ENCODE measurements around the gene FGGY.
"Not testable (repeated sequence)": the region's sequence is repeated elsewhere in the genome, so short reads cannot be mapped to it uniquely, and the experiment has no call there.

FGGY gene

DNA sequence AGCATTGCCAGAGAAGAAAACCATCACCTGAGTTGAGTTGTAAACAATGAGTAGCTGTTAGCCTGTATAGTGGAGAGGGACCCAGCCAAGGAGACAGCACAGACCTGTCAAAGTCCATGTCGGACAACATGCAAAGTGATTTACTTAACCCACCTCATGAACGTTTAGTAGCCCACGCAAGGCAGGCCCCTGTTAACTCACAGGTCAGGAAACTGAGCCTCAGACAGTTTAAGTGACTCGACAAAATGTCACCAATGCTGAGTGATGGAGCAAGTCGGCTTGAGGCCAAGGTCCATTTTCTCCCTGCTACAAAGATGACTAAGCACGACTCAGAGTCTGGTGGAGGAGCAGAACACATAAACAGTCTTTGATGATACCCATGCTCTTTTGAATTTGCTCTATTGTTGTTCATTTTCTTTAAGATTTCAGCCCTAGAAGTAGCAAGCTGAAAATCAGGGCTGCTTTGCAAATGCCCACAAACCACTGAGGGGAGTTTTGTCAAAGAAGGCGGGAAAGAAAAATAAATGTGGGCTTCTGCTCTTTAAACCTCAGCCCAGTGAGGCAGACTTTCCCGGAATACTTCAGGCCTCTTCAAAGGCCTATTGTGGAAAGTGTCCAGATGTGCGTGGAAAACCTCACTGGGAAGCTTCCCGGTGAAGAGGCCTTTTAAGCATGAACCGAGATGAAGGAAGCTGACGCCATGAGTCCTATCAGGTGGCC is 434.0 kb downstream of the FGGY start:
- in situ Hi-C loops (cut with HindIII; ENCODE audit: low sequenced_read_pairs): no loop called here
- TF ChIP-seq, protein P1, sequence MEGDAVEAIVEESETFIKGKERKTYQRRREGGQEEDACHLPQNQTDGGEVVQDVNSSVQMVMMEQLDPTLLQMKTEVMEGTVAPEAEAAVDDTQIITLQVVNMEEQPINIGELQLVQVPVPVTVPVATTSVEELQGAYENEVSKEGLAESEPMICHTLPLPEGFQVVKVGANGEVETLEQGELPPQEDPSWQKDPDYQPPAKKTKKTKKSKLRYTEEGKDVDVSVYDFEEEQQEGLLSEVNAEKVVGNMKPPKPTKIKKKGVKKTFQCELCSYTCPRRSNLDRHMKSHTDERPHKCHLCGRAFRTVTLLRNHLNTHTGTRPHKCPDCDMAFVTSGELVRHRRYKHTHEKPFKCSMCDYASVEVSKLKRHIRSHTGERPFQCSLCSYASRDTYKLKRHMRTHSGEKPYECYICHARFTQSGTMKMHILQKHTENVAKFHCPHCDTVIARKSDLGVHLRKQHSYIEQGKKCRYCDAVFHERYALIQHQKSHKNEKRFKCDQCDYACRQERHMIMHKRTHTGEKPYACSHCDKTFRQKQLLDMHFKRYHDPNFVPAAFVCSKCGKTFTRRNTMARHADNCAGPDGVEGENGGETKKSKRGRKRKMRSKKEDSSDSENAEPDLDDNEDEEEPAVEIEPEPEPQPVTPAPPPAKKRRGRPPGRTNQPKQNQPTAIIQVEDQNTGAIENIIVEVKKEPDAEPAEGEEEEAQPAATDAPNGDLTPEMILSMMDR (IDR thresholded peaks at IDR 0.05; ENCODE audit: low read depth, low read length): no peak
- DNase-seq (ENCODE audit: low read depth, low spot score): peak; percentile 98
- no peak overlapping the region for H3K4me3 ChIP-seq (ENCODE audit: low read depth, low read length)

GRCh38 chr1:59731591-59731990 is 434.7 kb downstream of the FGGY start:
- DNase-seq (ENCODE audit: low read depth, low spot score): no peak
- in situ Hi-C loops (cut with HindIII; ENCODE audit: low sequenced_read_pairs): no loop called here
- TF ChIP-seq, protein P1 (IDR thresholded peaks at IDR 0.05; ENCODE audit: low read depth, low read length): no peak
- H3K4me3 ChIP-seq (ENCODE audit: low read depth, low read length): no peak overlapping the region

- DNase-seq (ENCODE audit: low read depth, low spot score): no peak
- in situ Hi-C loops (cut with HindIII; ENCODE audit: low sequenced_read_pairs): no loop called here
- TF ChIP-seq, protein P1 (IDR thresholded peaks at IDR 0.05; ENCODE audit: low read depth, low read length): no peak
- no peak overlapping the region for H3K4me3 ChIP-seq (ENCODE audit: low read depth, low read length)
Observed at GRCh38 chr1:59732214-59732955, 435.5 kb downstream of the FGGY start.

- in situ Hi-C loops (cut with HindIII; ENCODE audit: low sequenced_read_pairs): no loop called here
- TF ChIP-seq, protein P1 (IDR thresholded peaks at IDR 0.05; ENCODE audit: low read depth, low read length): no peak
- no peak for DNase-seq (ENCODE audit: low read depth, low spot score)
- no peak overlapping the region for H3K4me3 ChIP-seq (ENCODE audit: low read depth, low read length)
Observed at GRCh38 chr1:59733443-59734141, 436.7 kb downstream of the FGGY start.

GRCh38 chr1:59735927-59736326 is 439.0 kb downstream of the FGGY start:
- in situ Hi-C loops (cut with HindIII; ENCODE audit: low sequenced_read_pairs); DNase-seq (ENCODE audit: low read depth, low spot score): not testable (repeated sequence)

GRCh38 chr1:59736744-59737143 is 439.9 kb downstream of the FGGY start:
- in situ Hi-C loops (cut with HindIII; ENCODE audit: low sequenced_read_pairs): no loop called here
- TF ChIP-seq, protein P1 (IDR thresholded peaks at IDR 0.05; ENCODE audit: low read depth, low read length): no peak
- no peak overlapping the region for H3K4me3 ChIP-seq (ENCODE audit: low read depth, low read length)
- no peak for DNase-seq (ENCODE audit: low read depth, low spot score)

More at GRCh38 chr1:59735927-59736326, 439.0 kb downstream of the FGGY start:
- not testable (repeated sequence) for H3K4me3 ChIP-seq (ENCODE audit: low read depth, low read length)
